Ectodermal cell (in vitro differentiated cells): ENCODE results near the gene RNASE3. TPM values are rescaled to one million over a fixed set of nuclear protein-coding genes. Genes with fewer than 3 reads are reported as not detected.
"Not testable (repeated sequence)": the region's sequence is repeated elsewhere in the genome, so short reads cannot be mapped to it uniquely, and the experiment has no call there.

ENCODE experiments used
- H3K27ac ChIP-seq: 2 replicates; pipeline ENCODE4 v1.7.0; 2013; ENCODE audit warnings: mild to moderate bottlenecking, low read depth, low read length; ENCODE audit not compliant: insufficient read depth, poor library complexity, severe bottlenecking
- H3K27me3 ChIP-seq: 2 replicates; pipeline ENCODE4 v1.7.0; 2013; ENCODE audit warnings: mild to moderate bottlenecking, low read length; ENCODE audit not compliant: insufficient read depth, control insufficient read depth, poor library complexity, severe bottlenecking
- H3K36me3 ChIP-seq: one replicate; pipeline ENCODE4 v1.7.0; 2013; ENCODE audit warnings: low read length; ENCODE audit not compliant: control insufficient read depth, insufficient read depth
- H3K4me1 ChIP-seq: one replicate; pipeline ENCODE4 v1.7.0; 2013; ENCODE audit warnings: low read length; ENCODE audit not compliant: control insufficient read depth, insufficient read depth
- H3K4me3 ChIP-seq: 2 replicates; pipeline ENCODE4 v1.7.0; 2013; ENCODE audit warnings: low read depth, low read length, control low read depth; ENCODE audit not compliant: insufficient read depth
- H3K9me3 ChIP-seq: 2 replicates; pipeline ENCODE4 v1.7.0; 2013; ENCODE audit warnings: mild to moderate bottlenecking, low read length, moderate library complexity; ENCODE audit not compliant: control insufficient read depth
- WGBS, 2 experiments: methylation state at CpG; one replicate each; pipeline ENCODE4 v1.1.7; 2013; ENCODE audit warnings: missing lambda C conversion rate in 2 of 2; 5-methylcytosine and 5-hydroxymethylcytosine counted together
- polyA plus RNA-seq, 4 experiments: library from polyadenylated mRNA; stranded (reverse); fragments of 50-300 nt; gene quantifications; one replicate each; pipeline ENCODE4 v1.2.3, GENCODE V29; 2013

Gene RNASE3
- not detected for polyA plus RNA-seq (2013, experiment 1 of 4)
- polyA plus RNA-seq (2013, experiment 2 of 4): not detected
- not detected for polyA plus RNA-seq (2013, experiment 3 of 4)
- not detected for polyA plus RNA-seq (2013, experiment 4 of 4)

DNA sequence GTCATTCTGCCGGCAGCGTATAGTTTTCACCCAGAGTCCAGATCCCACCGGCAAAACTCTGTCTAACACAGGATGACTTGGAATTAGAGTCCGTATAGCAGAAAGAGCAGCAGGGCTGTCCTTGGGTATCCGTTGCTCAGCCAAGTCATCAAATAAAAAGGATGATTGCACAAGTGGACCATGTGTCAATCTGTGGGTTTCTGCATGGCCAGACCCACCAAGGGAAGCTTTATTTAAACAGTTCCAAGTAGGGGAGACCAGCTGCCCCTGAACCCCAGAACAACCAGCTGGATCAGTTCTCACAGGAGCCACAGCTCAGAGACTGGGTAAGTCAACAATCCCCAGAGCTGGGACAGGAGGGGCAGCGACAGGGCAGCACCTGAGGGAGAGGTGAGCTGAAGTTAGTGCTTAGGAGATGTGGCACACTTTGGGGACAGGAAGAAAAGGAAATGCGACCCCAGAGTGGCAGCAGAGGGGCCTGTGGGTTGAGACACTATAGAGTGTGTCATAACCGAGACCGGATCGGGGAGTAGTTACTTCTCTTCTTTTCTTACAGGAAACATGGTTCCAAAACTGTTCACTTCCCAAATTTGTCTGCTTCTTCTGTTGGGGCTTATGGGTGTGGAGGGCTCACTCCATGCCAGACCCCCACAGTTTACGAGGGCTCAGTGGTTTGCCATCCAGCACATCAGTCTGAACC lies at the start of gene RNASE3:
Gene RNASE3 (plus strand): TSS at position 260 of the 700 bp plus-strand sequence. CDS start 302 bp downstream, at position 562.
- not testable (repeated sequence) for H3K27me3 ChIP-seq, H3K27ac ChIP-seq, H3K4me1 ChIP-seq, H3K4me3 ChIP-seq, H3K36me3 ChIP-seq, H3K9me3 ChIP-seq
- 81% methylated on average over 11 of the region's 11 CpGs for WGBS, 2 experiments

DNA sequence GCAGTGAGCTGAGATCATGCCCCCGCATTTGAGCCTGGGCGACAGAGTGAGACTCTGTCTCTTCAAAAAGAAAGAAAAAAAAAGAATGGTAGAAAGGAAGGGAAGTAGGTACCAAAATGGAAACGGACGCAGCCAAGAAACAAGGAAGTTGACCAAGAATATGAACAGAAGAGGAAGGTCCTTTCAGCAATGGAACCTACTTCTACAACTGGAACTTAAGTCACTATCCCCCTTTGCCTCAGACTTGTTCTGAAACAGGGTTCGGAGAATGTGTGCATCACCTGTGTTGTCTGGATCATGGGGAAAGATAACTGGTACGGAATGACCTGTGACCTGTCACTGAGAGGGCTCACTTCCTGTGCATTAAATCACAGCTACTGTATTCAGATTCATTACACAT lies 44.6 kb upstream of the RNASE3 start:
- H3K27ac ChIP-seq: no peak overlapping the region
- no peak overlapping the region for H3K4me3 ChIP-seq
- 87 to 93% methylated on average over 6 of the region's 6 CpGs for WGBS, 2 experiments

DNA sequence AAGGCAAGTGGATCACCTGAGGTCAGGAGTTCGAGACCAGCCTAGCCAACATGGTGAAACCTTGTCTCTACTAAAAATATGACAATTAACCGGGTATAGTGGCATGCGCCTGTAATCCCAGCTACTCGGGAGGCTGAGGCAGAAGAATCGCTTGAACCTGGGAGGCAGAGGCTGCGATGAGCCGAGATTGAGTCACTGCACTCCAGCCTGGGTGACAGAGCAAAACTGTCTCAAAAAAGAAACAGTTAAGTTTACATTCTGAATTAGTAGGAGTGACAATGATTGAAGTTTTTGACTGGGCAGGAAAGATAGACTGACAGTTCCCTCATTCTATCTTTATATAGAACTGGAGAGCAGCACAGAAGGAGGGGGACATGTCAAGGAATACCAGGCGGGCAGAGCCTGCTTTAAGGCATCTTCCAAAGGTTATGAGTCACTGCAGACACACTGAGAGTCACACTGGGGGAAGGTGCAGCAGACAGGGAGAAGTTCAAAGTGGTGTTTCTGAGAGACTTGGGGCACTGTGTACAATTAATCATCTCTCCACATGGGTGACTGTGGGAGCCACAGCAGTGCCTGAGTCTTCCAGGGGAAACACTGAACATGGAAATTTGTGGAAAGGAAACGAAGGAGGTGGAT lies 42.8 kb upstream of the RNASE3 start:
- Histone ChIP-seq H3K9me3 (no peaks in the 10 kb centered on the region), H3K27me3 (peaks cover 4% of the 10 kb centered on the region), H3K4me3 (no peak overlapping the region), H3K27ac (no peak overlapping the region), H3K4me1 (peaks cover 12% of the 10 kb centered on the region), H3K36me3 (no peaks in the 10 kb centered on the region)
- WGBS, 2 experiments: 69 to 72% methylated on average over 9 of the region's 9 CpGs

More for the DNA sequence above, 44.6 kb upstream of the RNASE3 start:
- Histone ChIP-seq H3K9me3 (no peaks in the 10 kb centered on the region), H3K4me1 (peaks cover 12% of the 10 kb centered on the region), H3K27me3 (peaks cover 4% of the 10 kb centered on the region), H3K36me3 (no peaks in the 10 kb centered on the region)

DNA sequence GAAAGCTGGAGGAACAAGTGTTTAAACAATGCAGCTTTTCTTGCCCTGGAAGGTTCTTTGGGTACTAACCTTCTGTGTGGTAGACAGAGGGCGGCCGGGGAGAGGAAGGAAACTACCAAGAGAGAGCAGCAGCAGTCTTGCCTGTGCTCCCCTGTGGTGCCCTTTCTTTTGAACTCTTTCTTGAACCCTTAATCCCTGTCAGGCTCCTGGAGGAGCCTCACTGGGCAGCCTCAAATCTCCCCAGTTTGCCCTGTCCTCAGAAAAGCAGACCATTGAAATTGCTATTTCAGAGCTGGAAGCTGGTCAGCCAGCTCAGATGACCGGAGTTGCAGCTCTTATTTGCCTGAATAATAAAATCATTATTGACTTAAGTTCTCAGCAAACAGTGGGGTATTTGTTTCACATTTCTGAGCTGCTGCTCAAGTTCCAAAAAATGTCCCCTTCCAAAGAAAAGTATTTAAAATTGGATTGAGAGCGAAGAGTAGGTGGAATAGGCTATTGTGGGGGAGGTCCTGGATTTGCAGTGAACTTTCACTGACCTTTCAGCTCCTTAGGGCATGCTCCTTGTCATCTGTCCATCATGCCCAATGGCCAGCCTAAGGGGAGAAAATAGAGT lies 42.1 kb upstream of the RNASE3 start:
- Histone ChIP-seq H3K27me3 (peaks cover 4% of the 10 kb centered on the region), H3K9me3 (no peaks in the 10 kb centered on the region), H3K4me3 (no peak overlapping the region), H3K4me1 (peaks cover 12% of the 10 kb centered on the region), H3K27ac (peak overlapping the region; percentile 26), H3K36me3 (no peaks in the 10 kb centered on the region)
- 11 to 12% methylated on average over 4 of the region's 4 CpGs for WGBS, 2 experiments

DNA sequence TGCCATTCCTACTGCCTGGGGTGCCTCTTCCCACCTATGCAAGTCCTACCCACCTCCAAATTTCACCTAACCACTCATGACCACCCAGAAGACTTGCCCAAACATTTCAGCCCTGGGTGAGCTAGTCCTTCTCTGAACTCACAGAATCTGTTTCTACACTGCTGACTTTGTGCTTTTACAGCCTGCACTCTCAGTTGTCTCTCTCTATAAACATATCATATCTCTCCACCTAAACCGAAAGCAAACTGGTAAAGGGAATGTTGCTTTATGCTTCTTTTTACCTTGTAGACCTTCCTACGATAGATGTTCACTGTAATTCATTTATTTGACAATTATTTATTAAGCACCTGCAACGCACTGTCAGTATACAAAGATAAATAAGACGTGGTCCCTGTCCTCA lies 38.1 kb upstream of the RNASE3 start:
- no peaks in the 10 kb centered on the region for H3K36me3 ChIP-seq
- 91 to 98% methylated on average over 4 of the region's 4 CpGs for WGBS, 2 experiments
- H3K9me3 ChIP-seq: no peaks in the 10 kb centered on the region
- no peak overlapping the region for H3K27ac ChIP-seq
- H3K4me1 ChIP-seq: peaks cover 12% of the 10 kb centered on the region
- H3K4me3 ChIP-seq: no peak overlapping the region
- no peaks in the 10 kb centered on the region for H3K27me3 ChIP-seq

DNA sequence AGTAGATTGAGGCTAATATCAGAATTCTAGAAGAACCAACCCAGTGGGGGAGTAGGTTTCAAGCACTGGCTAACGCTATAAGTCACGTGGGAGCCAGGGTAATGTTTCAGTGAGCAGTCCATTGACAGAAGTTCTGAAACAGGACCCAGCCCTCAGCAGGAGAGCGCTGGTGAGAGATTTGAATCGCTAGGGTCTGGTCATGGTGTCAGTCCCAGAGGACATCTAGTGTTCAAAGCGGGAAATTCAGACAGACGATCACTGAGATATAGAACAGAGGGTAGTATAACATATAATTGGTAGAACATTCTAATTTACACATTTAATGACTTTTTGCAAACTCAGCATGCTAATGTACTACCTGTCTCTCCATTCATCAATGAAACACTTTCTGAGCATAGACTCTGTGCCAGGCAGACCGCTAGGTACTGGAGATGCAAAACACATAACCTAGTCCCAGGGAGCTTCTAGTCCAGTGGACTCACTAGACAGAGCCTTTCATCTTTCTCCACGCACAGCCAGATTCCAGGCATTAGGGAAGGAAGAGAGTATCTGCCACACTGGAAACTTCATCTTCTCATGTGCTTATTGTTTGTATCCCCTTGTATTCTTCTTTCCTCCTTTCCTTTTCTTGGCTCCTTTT lies 35.4 kb upstream of the RNASE3 start:
- no peak overlapping the region for H3K27ac ChIP-seq
- H3K4me3 ChIP-seq: no peak overlapping the region
- H3K4me1 ChIP-seq: no peaks in the 10 kb centered on the region
- H3K9me3 ChIP-seq: no peaks in the 10 kb centered on the region
- whole genome bisulfite sequencing, 2 experiments: 22 to 26% methylated on average over 8 of the region's 8 CpGs
- H3K27me3 ChIP-seq: no peaks in the 10 kb centered on the region
- no peaks in the 10 kb centered on the region for H3K36me3 ChIP-seq

DNA sequence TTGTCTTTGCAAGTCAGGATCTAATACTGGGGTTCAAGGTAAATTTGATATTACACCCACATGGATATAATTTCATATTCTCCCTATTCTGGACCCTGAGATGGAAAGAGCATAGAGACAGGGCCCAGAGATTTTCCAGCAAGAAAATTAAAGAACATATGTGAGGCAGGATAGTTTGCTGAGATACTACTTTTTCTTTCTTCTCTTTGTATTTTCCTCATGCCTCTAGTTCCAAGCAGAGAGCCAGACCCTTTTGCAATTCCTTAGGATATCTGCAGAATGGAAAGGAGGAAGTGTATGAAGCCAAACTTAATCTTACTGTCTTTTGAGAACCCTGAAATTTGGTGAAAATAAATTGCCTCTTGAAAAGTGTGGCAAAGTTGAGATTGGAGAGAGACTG lies 34.0 kb upstream of the RNASE3 start:
- Histone ChIP-seq H3K4me1 (no peaks in the 10 kb centered on the region), H3K27me3 (no peaks in the 10 kb centered on the region), H3K27ac (no peak overlapping the region)

DNA sequence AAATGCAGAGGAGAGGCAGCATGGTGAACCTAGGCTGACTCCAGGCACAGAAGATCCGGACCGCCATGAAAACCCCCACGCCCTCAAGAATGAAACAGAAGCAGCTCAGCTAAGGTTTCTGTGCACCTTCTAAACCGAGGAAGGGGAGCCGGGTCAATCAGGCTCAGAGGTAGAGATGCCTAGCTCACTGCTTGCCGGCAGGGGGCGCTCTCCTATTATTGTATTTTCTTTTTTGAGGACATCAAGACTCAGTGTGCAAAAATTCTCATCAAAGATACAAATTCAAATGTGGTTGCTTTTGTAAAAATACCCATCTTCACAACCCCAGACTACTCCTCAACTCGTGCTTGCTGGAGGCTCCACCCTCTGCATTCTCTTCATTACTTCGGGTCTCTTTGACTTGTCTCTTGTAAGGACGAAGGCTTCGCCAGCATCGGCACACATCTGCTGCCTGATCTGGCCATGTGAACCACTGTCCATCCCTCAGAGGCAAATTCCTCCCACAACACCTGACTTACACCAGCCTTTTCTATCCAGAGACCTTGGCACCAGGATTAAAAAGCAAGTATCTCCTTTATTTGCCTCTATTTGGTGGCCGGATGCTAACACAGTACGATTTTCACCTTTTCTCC lies 33.4 kb upstream of the RNASE3 start:
- Histone ChIP-seq H3K27ac (no peak overlapping the region), H3K4me3 (no peak overlapping the region), H3K27me3 (no peaks in the 10 kb centered on the region), H3K9me3 (no peaks in the 10 kb centered on the region), H3K4me1 (no peaks in the 10 kb centered on the region), H3K36me3 (no peaks in the 10 kb centered on the region)
- WGBS, 2 experiments: 40 to 42% methylated on average over 14 of the region's 14 CpGs

More for the DNA sequence above, 34.0 kb upstream of the RNASE3 start:
- no peak overlapping the region for H3K4me3 ChIP-seq
- no peaks in the 10 kb centered on the region for H3K9me3 ChIP-seq
- no peaks in the 10 kb centered on the region for H3K36me3 ChIP-seq

DNA sequence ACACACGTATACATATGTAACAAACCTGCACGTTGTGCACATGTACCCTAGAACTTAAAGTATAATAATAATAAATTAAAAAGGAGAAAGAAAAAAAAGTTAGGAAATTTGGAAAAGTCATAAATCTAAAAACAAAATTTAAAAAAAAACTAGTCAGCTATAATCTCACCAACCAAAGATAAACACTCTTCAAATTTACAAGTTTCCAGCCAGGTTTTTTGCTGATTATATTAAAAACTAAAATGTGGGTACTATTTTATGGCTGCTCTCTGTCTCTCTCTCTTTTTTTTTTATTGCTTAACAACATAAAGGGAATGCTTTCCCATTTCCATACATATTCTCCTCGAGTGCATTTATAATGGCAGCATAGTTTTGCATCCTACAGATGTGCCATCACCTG lies 25.0 kb upstream of the RNASE3 start:
- Histone ChIP-seq H3K27ac (no peak overlapping the region), H3K27me3 (no peaks in the 10 kb centered on the region), H3K4me3 (no peak overlapping the region), H3K36me3 (no peaks in the 10 kb centered on the region), H3K9me3 (no peaks in the 10 kb centered on the region), H3K4me1 (no peaks in the 10 kb centered on the region)
- 80 to 83% methylated on average over 1 of the region's 3 CpGs for WGBS, 2 experiments
